Thyroid gland (tissue), 4 donors: ENCODE data around the gene MFF. TPM values are rescaled to one million over a fixed set of nuclear protein-coding genes. Genes with fewer than 3 reads are reported as not detected.
A peak's percentile ranks its signal among the peaks of the same experiment; 100 is the strongest.

Experiments
- DNase-seq, 2 donors: peaks; one replicate each; pipeline ENCODE4 v3.0.0-alpha.2; 2019
- H3K27ac ChIP-seq, 3 donors: fragments of 200-600 bp; sonication (generic); 1 replicate in 2 of 3; 2 replicates in 1 of 3; pipeline ENCODE4 v1.5.1; 2016 to 2019; ENCODE audit warnings: mild to moderate bottlenecking in 1 of 3, moderate library complexity in 1 of 3
- H3K27me3 ChIP-seq: fragments of 200-600 bp; sonication (generic); one replicate; pipeline ENCODE4 v1.5.1; 2019
- H3K36me3 ChIP-seq, 2 donors: fragments of 200-600 bp; sonication (generic); one replicate each; pipeline ENCODE4 v1.5.1; 2016 to 2019
- H3K4me1 ChIP-seq, 2 donors: fragments of 200-600 bp; sonication (generic); one replicate each; pipeline ENCODE4 v1.5.1; 2017 to 2019
- H3K4me3 ChIP-seq, 3 donors: fragments of 200-600 bp; sonication (generic); replicated peaks in 1 of 3; 1 replicate in 2 of 3; 2 replicates in 1 of 3; pipeline ENCODE4 v1.5.1; 2016; ENCODE audit warnings: mild to moderate bottlenecking in 1 of 3
- H3K9me3 ChIP-seq: fragments of 200-600 bp; sonication (generic); one replicate; pipeline ENCODE4 v1.5.1; 2017
- CTCF ChIP-seq, 6 experiments: fragments of 200-600 bp in 3 of 6; fragments of 450-650 bp in 3 of 6; sonication (generic) in 3 of 6; IDR thresholded peaks; one replicate each; pipeline ENCODE4 v1.5.1; 2016 to 2019; ENCODE audit warnings: antibody characterized with exemption in 6 of 6, mild to moderate bottlenecking in 2 of 6, inconsistent platforms in 1 of 6, moderate library complexity in 1 of 6
- POLR2A ChIP-seq, 2 donors: fragments of 450-650 bp; IDR thresholded peaks; one replicate each; pipeline ENCODE4 v1.6.1; 2017; ENCODE audit warnings: antibody characterized with exemption in 2 of 2, mild to moderate bottlenecking in 2 of 2, moderate library complexity in 1 of 2
- whole genome bisulfite sequencing, 2 donors: methylation state at CpG; one replicate each; pipeline ENCODE4 v1.1.5; 2017; 5-methylcytosine and 5-hydroxymethylcytosine counted together
- intact Hi-C: fragments of 100-400 bp; cut with DNase I; formaldehyde crosslinking; loops from one replicate; pipeline ENCODE4 v1.15.1; 2023
- total RNA-seq, 4 donors: library from RNA; depleted of rRNA; stranded (reverse); fragments of >200 nt; gene quantifications; one replicate each; pipeline ENCODE4 v1.2.3, GENCODE V29; 2016

Gene MFF
- total RNA-seq, 4 donors from 2014 or later: 78.3 to 134 (median 99.7) TPM

GRCh38 chr2:227366769-227367426, 41.8 kb downstream of the MFF start:
- intact Hi-C loops: no loop called here

GRCh38 chr2:227367427-227367795, 42.4 kb downstream of the MFF start:
- intact Hi-C loops: no loop called here
- Histone ChIP-seq H3K27ac (no peak overlapping the region), H3K36me3 (no peaks in the 10 kb centered on the region), H3K4me1 (peaks cover 0 to 9% of the 10 kb centered on the region in 2 donors), H3K9me3 (no peaks in the 10 kb centered on the region), H3K4me3 (no peak overlapping the region), H3K27me3 (no peaks in the 10 kb centered on the region)
- 89 to 92% methylated on average over 3 of the region's 3 CpGs for WGBS, 2 donors
- DNase-seq: no peak
- no peak for TF ChIP-seq POLR2A (IDR thresholded peaks at IDR 0.05)
- no peak for TF ChIP-seq CTCF (IDR thresholded peaks at IDR 0.05)

More at GRCh38 chr2:227366769-227367426, 41.8 kb downstream of the MFF start:
- Histone ChIP-seq H3K4me3 (no peak overlapping the region), H3K27ac (no peak overlapping the region), H3K27me3 (no peaks in the 10 kb centered on the region), H3K4me1 (peaks cover 0 to 9% of the 10 kb centered on the region in 2 donors), H3K36me3 (no peaks in the 10 kb centered on the region), H3K9me3 (no peaks in the 10 kb centered on the region)
- WGBS, 2 donors: 67 to 73% methylated on average over 11 of the region's 11 CpGs
- no peak for DNase-seq
- TF ChIP-seq POLR2A (IDR thresholded peaks at IDR 0.05): no peak
- TF ChIP-seq CTCF (IDR thresholded peaks at IDR 0.05): no peak

- Histone ChIP-seq H3K4me3 (no peak overlapping the region), H3K27me3 (no peaks in the 10 kb centered on the region), H3K27ac (no peak overlapping the region), H3K9me3 (no peaks in the 10 kb centered on the region), H3K4me1 (peaks cover 0 to 9% of the 10 kb centered on the region in 2 donors), H3K36me3 (no peaks in the 10 kb centered on the region)
- DNase-seq: no peak
- WGBS, 2 donors: 91 to 94% methylated on average over 5 of the region's 5 CpGs
- intact Hi-C loops: no loop called here
- TF ChIP-seq CTCF (IDR thresholded peaks at IDR 0.05) (no peak), POLR2A (IDR thresholded peaks at IDR 0.05) (no peak)
These were observed 43.5 kb downstream of the MFF start for GRCh38 chr2:227368574-227368973.

- Histone ChIP-seq H3K36me3 (no peaks in the 10 kb centered on the region), H3K4me3 (no peak overlapping the region), H3K27ac (no peak overlapping the region), H3K27me3 (no peaks in the 10 kb centered on the region), H3K4me1 (peaks cover 0 to 9% of the 10 kb centered on the region in 2 donors), H3K9me3 (no peaks in the 10 kb centered on the region)
- intact Hi-C loops: no loop called here
- 91 to 93% methylated on average over 8 of the region's 8 CpGs for WGBS, 2 donors
- no peak for TF ChIP-seq POLR2A (IDR thresholded peaks at IDR 0.05)
- TF ChIP-seq CTCF (IDR thresholded peaks at IDR 0.05): no peak
- DNase-seq: no peak
These were observed 45.0 kb downstream of the MFF start for GRCh38 chr2:227370092-227370491.

GRCh38 chr2:227370791-227371312, 45.8 kb downstream of the MFF start:
- intact Hi-C loops: no loop called here
- Histone ChIP-seq H3K4me1 (peaks cover 0 to 9% of the 10 kb centered on the region in 2 donors), H3K27me3 (no peaks in the 10 kb centered on the region), H3K36me3 (no peaks in the 10 kb centered on the region), H3K4me3 (no peak overlapping the region), H3K9me3 (no peaks in the 10 kb centered on the region), H3K27ac (no peak overlapping the region)
- DNase-seq: peak in 1 of 2 donors; percentile 8
- TF ChIP-seq CTCF (IDR thresholded peaks at IDR 0.05): no peak
- TF ChIP-seq POLR2A (IDR thresholded peaks at IDR 0.05): no peak
- 57 to 62% methylated on average over 9 of the region's 9 CpGs for WGBS, 2 donors
